ENCODE data around the gene RND1.

RND1 gene

DNA sequence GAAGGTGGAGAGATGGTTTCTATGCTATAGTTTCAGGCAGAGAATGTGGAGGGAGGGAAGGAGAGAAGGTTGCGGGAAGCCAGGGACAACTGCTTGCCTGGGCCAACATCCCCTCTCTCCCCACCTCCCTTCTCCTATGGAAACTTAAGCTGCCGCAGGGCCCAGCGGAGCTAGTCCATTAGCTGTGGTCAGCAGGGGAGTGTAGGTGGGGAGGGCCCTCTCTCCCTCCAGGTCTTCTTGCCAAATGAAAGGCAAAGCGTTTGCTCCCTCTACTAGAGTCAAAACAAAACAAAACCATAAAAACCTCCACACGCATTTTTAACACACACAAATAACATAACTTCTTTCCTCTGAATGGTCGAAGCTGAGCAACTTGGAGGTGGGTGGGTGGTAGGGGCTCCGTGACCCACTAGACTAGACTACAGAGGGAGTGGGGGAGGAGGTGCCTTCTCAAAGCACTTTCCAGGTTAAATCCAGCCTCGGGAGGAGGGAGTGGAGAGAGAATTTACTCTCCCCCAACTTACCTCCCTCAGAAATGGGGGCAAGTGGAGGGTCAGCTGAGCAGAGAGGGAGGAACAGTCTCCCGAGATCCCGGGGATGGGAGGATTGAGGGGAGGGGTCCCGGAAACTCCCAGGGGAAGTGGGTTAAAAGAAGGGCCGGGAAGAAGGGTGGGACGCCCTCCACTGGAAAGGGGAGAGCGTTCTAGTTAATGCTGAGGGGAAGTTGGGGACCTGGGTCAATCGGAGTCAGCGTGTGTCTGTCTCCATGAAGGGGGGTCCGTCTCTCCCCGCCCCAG is 52.0 kb downstream of the RND1 start:
- DNase-seq (ENCODE audit: low read depth in 2 of 3, low spot score in 2 of 3) = no peak

GRCh38 chr12:48812389-48812788 is 53.3 kb downstream of the RND1 start:
- DNase-seq (ENCODE audit: low read depth in 2 of 3, low spot score in 2 of 3) = no peak

GRCh38 chr12:48811437-48812090 is 54.1 kb downstream of the RND1 start:
- no peak for DNase-seq (ENCODE audit: low read depth in 2 of 3, low spot score in 2 of 3)

DNA sequence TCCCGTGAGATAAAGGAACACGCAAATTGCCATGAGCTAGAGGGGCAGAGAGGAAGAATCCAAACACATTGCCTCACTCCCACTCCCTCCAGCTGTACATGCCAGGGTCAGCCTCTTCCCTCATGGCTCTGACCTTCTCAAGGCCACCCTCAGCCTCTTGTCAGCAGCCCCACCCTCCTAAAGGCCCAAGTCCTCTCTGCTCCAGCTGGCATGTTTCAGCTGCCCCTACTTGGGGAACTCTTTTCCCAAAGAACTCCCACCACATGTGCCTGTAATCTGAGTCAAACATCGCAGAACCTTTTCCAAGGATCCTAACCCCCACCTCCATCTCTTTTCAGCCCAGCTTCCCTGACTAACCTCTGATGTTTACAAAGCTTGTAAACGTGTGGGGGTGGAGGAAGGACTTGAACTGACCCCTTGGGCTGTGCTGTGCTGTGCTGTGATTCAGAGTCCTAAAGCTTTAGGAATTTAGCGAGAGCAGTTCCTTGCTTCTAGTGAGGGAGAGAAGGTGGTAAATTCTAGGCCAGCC is 54.7 kb downstream of the RND1 start:
- DNase-seq (ENCODE audit: low read depth in 2 of 3, low spot score in 2 of 3) = no peak

DNA sequence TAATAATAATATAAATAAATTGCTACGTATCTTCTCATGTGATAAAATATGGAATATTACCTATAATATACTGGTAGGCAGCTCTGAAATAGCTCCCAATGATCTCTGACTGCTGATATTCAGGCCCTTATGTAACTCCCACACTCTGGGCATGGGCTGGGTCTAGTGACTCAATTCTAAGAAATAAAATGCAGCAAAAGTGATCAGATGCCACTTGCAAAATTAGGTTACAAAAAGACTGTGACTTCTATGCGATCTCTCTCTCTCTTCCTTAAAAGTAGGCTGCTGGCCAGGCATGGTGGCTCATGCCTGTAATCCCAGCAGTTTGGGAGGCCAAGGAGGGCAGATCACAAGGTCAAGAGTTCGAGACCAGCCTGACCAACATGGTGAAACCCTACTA is 57.7 kb downstream of the RND1 start:
- DNase-seq (ENCODE audit: low read depth in 2 of 3, low spot score in 2 of 3) = no peak

Data from activated CD8-positive, alpha-beta memory T cell treated with anti-CD3 and anti-CD28 coated beads for 48 hours (primary cell).